Caco-2 (cell line): Measurements from ENCODE around the gene ENAH. TPM values are rescaled to one million over a fixed set of nuclear protein-coding genes. Genes with fewer than 3 reads are reported as not detected.

Experiments
- BruUV-seq: library from RNA; stranded (reverse); fragments of 400-500 nt; replicated peaks from 2 replicates; lab custom pipeline; 2021; lab: Mats Ljungman, UMichigan
- CTCF ChIA-PET: fragments of 300-600 bp; sonication (Branson Sonifier 250); formaldehyde crosslinking; loops from one replicate; lab custom pipeline; 2022; ENCODE audit warnings: antibody characterized with exemption; lab: Charles Lee
- POLR2A ChIA-PET: fragments of 300-600 bp; sonication (Branson Sonifier 250); formaldehyde crosslinking; loops from one replicate; lab custom pipeline; 2022; ENCODE audit warnings: antibody characterized with exemption; lab: Charles Lee
- DNase-seq, 2 experiments: peaks; one replicate each; pipeline versions ENCODE4 v3.0.0 to v3.0.0-alpha.2; 2020 to 2022
- H3K27me3 ChIP-seq: replicated peaks from 2 replicates; pipeline ENCODE4 v1.6.0; 2011; ENCODE audit warnings: low read length; ENCODE audit not compliant: control insufficient read depth, insufficient read depth
- H3K36me3 ChIP-seq: 2 replicates; pipeline ENCODE4 v1.5.1; 2011; ENCODE audit warnings: low read length; ENCODE audit not compliant: control insufficient read depth, insufficient read depth
- H3K4me1 ChIP-seq: fragments of 250-450 bp; sonication (Bioruptor Pico); 2 replicates; pipeline ENCODE4 v1.5.1; 2020; ENCODE audit warnings: mild to moderate bottlenecking
- H3K4me3 ChIP-seq: 2 replicates; pipeline ENCODE4 v1.5.1; 2011; ENCODE audit warnings: low read depth, mild to moderate bottlenecking, control low read depth, low read length
- H3K9me3 ChIP-seq: fragments of 250-450 bp; sonication (Bioruptor Pico); 2 replicates; pipeline ENCODE4 v1.5.1; 2020; ENCODE audit warnings: mild to moderate bottlenecking, moderate library complexity
- H3K27ac Mint-ChIP-seq: one replicate; pipeline ENCODE4 v1.8.0; 2022; ENCODE audit warnings: mixed read lengths; ENCODE audit not compliant: unreplicated experiment
- H3K27me3 Mint-ChIP-seq: one replicate; pipeline ENCODE4 v1.8.0; 2022; ENCODE audit warnings: mixed read lengths; ENCODE audit not compliant: insufficient read depth, unreplicated experiment
- H3K36me3 Mint-ChIP-seq: one replicate; pipeline ENCODE4 v1.8.0; 2022; ENCODE audit warnings: mild to moderate bottlenecking, mixed read lengths; ENCODE audit not compliant: insufficient read depth, unreplicated experiment
- H3K4me1 Mint-ChIP-seq: one replicate; pipeline ENCODE4 v1.8.0; 2022; ENCODE audit warnings: low read depth, mixed read lengths; ENCODE audit not compliant: unreplicated experiment
- H3K4me3 Mint-ChIP-seq: one replicate; pipeline ENCODE4 v1.8.0; 2022; ENCODE audit warnings: mild to moderate bottlenecking, moderate library complexity, mixed read lengths; ENCODE audit not compliant: unreplicated experiment
- H3K9me3 Mint-ChIP-seq: one replicate; pipeline ENCODE4 v1.8.0; 2022; ENCODE audit warnings: mixed read lengths; ENCODE audit not compliant: unreplicated experiment
- intact Hi-C: fragments of 100-400 bp; cut with micrococcal nuclease; formaldehyde crosslinking; loops from one replicate; pipeline ENCODE4 v1.10.0; 2022; ENCODE audit not compliant: unreplicated experiment
- total RNA-seq: library from RNA; stranded (reverse); gene quantifications from 2 replicates; pipeline ENCODE4 v1.2.3, GENCODE V29; 2022
- TF ChIP-seq, protein P1 (sequence below), 2 experiments: fragments of 200-600 bp in 1 of 2; IDR thresholded peaks; 1 replicate in 1 of 2; 2 replicates in 1 of 2; pipeline versions ENCODE4 v1.5.1 to v1.8.0; 2011 to 2022; ENCODE audit warnings: antibody characterized with exemption in 1 of 2, control low read depth in 1 of 2, inconsistent platforms in 1 of 2, low read depth in 1 of 2, low read length in 1 of 2, mild to moderate bottlenecking in 1 of 2, moderate library complexity in 1 of 2; ENCODE audit not compliant: insufficient read depth in 1 of 2, severe bottlenecking in 1 of 2, unreplicated experiment in 1 of 2

ENAH gene
- total RNA-seq, 1 experiment from 2014 or later = 78.0 TPM

DNA sequence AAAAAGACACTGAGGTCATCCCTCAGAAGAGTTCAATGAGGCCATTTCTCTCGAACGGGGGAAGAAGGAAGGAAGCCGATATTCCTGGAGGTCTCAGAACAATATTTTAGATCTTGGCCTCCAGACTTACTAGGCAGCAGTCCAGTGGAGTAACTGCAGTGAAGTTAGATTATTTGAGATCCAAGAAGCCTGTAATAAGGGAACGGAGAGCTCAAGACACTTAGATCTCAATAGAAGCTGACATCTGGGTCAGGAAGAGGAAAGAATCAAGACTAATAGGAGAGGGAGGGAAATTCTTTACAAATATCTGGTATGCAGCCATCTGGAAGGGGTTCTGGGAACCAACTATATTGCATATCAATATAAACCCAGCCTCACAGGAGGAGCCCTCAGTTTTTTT lies 13.6 kb upstream of the ENAH start:
- H3K36me3 Mint-ChIP-seq = no peaks in the 10 kb centered on the region
- Histone ChIP-seq H3K4me1 (peaks cover 12% of the 10 kb centered on the region), H3K27me3 (no peaks in the 10 kb centered on the region), H3K9me3 (no peaks in the 10 kb centered on the region), H3K36me3 (no peaks in the 10 kb centered on the region), H3K4me3 (no peak overlapping the region)
- no TSS peak for BruUV-seq
- H3K4me3 Mint-ChIP-seq = no peak overlapping the region
- ChIA-PET CTCF (no interaction called here), POLR2A (no interaction called here)
- no peaks in the 10 kb centered on the region for H3K27me3 Mint-ChIP-seq
- H3K9me3 Mint-ChIP-seq = no peaks in the 10 kb centered on the region
- intact Hi-C loops = loop anchor here (5.0 kb wide), 1 partner anchor 106 kb away; no protein-coding TSS in a partner anchor
- DNase-seq = no peak
- no peak overlapping the region for H3K27ac Mint-ChIP-seq
- TF ChIP-seq, protein P1, sequence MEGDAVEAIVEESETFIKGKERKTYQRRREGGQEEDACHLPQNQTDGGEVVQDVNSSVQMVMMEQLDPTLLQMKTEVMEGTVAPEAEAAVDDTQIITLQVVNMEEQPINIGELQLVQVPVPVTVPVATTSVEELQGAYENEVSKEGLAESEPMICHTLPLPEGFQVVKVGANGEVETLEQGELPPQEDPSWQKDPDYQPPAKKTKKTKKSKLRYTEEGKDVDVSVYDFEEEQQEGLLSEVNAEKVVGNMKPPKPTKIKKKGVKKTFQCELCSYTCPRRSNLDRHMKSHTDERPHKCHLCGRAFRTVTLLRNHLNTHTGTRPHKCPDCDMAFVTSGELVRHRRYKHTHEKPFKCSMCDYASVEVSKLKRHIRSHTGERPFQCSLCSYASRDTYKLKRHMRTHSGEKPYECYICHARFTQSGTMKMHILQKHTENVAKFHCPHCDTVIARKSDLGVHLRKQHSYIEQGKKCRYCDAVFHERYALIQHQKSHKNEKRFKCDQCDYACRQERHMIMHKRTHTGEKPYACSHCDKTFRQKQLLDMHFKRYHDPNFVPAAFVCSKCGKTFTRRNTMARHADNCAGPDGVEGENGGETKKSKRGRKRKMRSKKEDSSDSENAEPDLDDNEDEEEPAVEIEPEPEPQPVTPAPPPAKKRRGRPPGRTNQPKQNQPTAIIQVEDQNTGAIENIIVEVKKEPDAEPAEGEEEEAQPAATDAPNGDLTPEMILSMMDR (IDR thresholded peaks at IDR 0.05; ENCODE audit: insufficient read depth in 1 of 2, low read depth in 1 of 2, low read length in 1 of 2, severe bottlenecking in 1 of 2, unreplicated experiment in 1 of 2) = no peak
- H3K4me1 Mint-ChIP-seq = peaks cover 8% of the 10 kb centered on the region

DNA sequence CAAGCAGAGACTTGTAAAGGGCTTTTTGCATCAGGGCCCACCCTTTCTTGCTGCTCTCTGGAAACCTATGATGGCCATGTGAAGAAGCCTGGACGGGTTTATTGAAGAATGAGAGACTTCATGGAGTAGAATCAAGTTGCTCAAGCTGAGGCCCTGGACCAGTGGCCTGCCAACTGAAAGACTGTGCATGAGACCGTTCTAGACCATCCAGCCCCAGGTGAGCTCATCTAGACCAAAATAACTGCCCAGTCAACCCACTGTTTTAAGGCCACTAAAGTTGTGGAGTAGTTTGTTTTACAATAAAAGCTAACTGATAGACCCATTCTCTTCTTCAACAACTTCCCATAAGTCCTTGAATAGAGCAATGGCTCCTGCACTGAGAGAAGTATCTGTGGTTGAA lies 11.8 kb upstream of the ENAH start:
- Histone ChIP-seq H3K4me1 (no peaks in the 10 kb centered on the region), H3K9me3 (no peaks in the 10 kb centered on the region), H3K27me3 (no peaks in the 10 kb centered on the region), H3K4me3 (no peak overlapping the region), H3K36me3 (no peaks in the 10 kb centered on the region)
- Mint-ChIP-seq H3K27me3 (no peaks in the 10 kb centered on the region), H3K36me3 (no peaks in the 10 kb centered on the region), H3K27ac (no peak overlapping the region), H3K9me3 (no peaks in the 10 kb centered on the region), H3K4me1 (no peaks in the 10 kb centered on the region), H3K4me3 (no peak overlapping the region)
- CTCF ChIA-PET = no interaction called here
- BruUV-seq = no TSS peak
- TF ChIP-seq, protein P1 (IDR thresholded peaks at IDR 0.05; ENCODE audit: insufficient read depth in 1 of 2, low read depth in 1 of 2, low read length in 1 of 2, severe bottlenecking in 1 of 2, unreplicated experiment in 1 of 2) = no peak
- POLR2A ChIA-PET = interaction anchor here (0.5 kb wide), 1 partner anchor 27 kb away, joined by 4 read pairs; no protein-coding TSS in a partner anchor
- no peak for DNase-seq
- intact Hi-C loops = loop anchor here (5.0 kb wide), 1 partner anchor 108 kb away; no protein-coding TSS in a partner anchor

DNA sequence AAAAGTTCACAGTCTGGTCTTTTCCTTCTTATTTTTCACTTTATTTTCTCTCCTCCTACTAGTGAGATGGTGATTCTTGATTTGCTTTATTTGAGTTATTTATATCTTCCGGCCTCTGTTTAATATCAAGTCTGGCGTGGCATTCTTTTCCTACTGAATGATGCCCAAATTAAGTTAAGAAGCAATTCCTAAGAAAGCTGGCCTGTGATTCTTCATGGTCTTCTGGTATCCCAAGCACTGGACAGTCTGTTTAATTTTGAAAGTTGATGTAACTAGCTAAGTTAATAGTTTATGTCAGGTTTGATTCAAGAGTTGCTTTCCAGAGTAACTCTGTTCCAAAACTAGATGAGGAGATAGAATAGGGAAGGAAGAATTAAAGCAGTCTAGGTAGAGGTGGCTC lies 9.2 kb upstream of the ENAH start:
- intact Hi-C loops = no loop called here
- TF ChIP-seq, protein P1 (IDR thresholded peaks at IDR 0.05; ENCODE audit: insufficient read depth in 1 of 2, low read depth in 1 of 2, low read length in 1 of 2, severe bottlenecking in 1 of 2, unreplicated experiment in 1 of 2) = no peak
- no peaks in the 10 kb centered on the region for H3K9me3 Mint-ChIP-seq

More for the DNA sequence above, 9.2 kb upstream of the ENAH start:
- Histone ChIP-seq H3K36me3 (no peaks in the 10 kb centered on the region), H3K27me3 (no peaks in the 10 kb centered on the region), H3K9me3 (no peaks in the 10 kb centered on the region), H3K4me3 (no peak overlapping the region), H3K4me1 (no peaks in the 10 kb centered on the region)
- DNase-seq = no peak
- BruUV-seq = no TSS peak
- Mint-ChIP-seq H3K27ac (no peak overlapping the region), H3K27me3 (no peaks in the 10 kb centered on the region), H3K4me3 (no peak overlapping the region), H3K4me1 (no peaks in the 10 kb centered on the region), H3K36me3 (no peaks in the 10 kb centered on the region)
- CTCF ChIA-PET = no interaction called here
- POLR2A ChIA-PET = no interaction called here
